Pulmonary artery endothelial cell (primary cell): ENCODE measurements around the gene GLIPR1L2. TPM values are rescaled to one million over a fixed set of nuclear protein-coding genes. Genes with fewer than 3 reads are reported as not detected.
"Not testable (repeated sequence)": the region's sequence is repeated elsewhere in the genome, so short reads cannot be mapped to it uniquely, and the experiment has no call there.

Experiments
- DNase-seq: peaks from one replicate; pipeline ENCODE4 v3.0.0-alpha.2; 2011; ENCODE audit warnings: low read depth, low spot score
- total RNA-seq: library from RNA; depleted of rRNA; stranded (reverse); fragments of >200 nt; gene quantifications from 2 replicates; pipeline ENCODE4 v1.2.3, GENCODE V29; 2014

GLIPR1L2 gene
- 0.13 and 0.14 TPM in 2 replicates for total RNA-seq

GRCh38 chr12:75390899-75391538 is at the start of gene GLIPR1L2:
TSS of gene GLIPR1L2 (plus strand) at chr12:75391089. CDS start at chr12:75391117, 28 bp downstream.
- DNase-seq: peak; percentile 94

- no peak for DNase-seq
Measured at GRCh38 chr12:75341873-75342272, 49.0 kb upstream of the GLIPR1L2 start.

GRCh38 chr12:75345531-75345930 is 45.4 kb upstream of the GLIPR1L2 start:
- no peak for DNase-seq

GRCh38 chr12:75346215-75346614 is 44.7 kb upstream of the GLIPR1L2 start:
- not testable (repeated sequence) for DNase-seq

GRCh38 chr12:75349946-75350345 is 40.9 kb upstream of the GLIPR1L2 start:
- DNase-seq: no peak

- DNase-seq: no peak
Measured at GRCh38 chr12:75350413-75350812, 40.5 kb upstream of the GLIPR1L2 start.

GRCh38 chr12:75354011-75354410 is 36.9 kb upstream of the GLIPR1L2 start:
- no peak for DNase-seq

GRCh38 chr12:75360920-75361319 is 30.0 kb upstream of the GLIPR1L2 start:
- no peak for DNase-seq

- DNase-seq: no peak
Measured at GRCh38 chr12:75361408-75361807, 29.5 kb upstream of the GLIPR1L2 start.

GRCh38 chr12:75364919-75365318 is 26.0 kb upstream of the GLIPR1L2 start:
- no peak for DNase-seq

- DNase-seq: no peak
Measured at GRCh38 chr12:75366629-75367028, 24.3 kb upstream of the GLIPR1L2 start.

GRCh38 chr12:75374971-75375370 is 15.9 kb upstream of the GLIPR1L2 start:
- no peak for DNase-seq

- no peak for DNase-seq
Measured at GRCh38 chr12:75378354-75378753, 12.5 kb upstream of the GLIPR1L2 start.

GRCh38 chr12:75389061-75389460 is 1.8 kb upstream of the GLIPR1L2 start:
- no peak for DNase-seq

- no peak for DNase-seq
Measured at GRCh38 chr12:75389706-75390105, 1.2 kb upstream of the GLIPR1L2 start.

GRCh38 chr12:75390156-75390898 is 562 bp upstream of the GLIPR1L2 start:
- DNase-seq: no peak

GRCh38 chr12:75404231-75404630 is 13.3 kb downstream of the GLIPR1L2 start:
- DNase-seq: no peak

GRCh38 chr12:75407683-75408082 is 16.8 kb downstream of the GLIPR1L2 start:
- no peak for DNase-seq

GRCh38 chr12:75409830-75410229 is 18.9 kb downstream of the GLIPR1L2 start:
- no peak for DNase-seq

- no peak for DNase-seq
Measured at GRCh38 chr12:75414671-75415070, 23.8 kb downstream of the GLIPR1L2 start.

GRCh38 chr12:75419841-75420240 is 29.0 kb downstream of the GLIPR1L2 start:
- no peak for DNase-seq

- no peak for DNase-seq
Measured at GRCh38 chr12:75427491-75427890, 36.6 kb downstream of the GLIPR1L2 start.

GRCh38 chr12:75428767-75429166 is 37.9 kb downstream of the GLIPR1L2 start:
- no peak for DNase-seq
